PFSK-1 (cell line): ENCODE data around the gene EEF1AKMT2.

Experiments
- TAF1 ChIP-seq: IDR thresholded peaks from 2 replicates; pipeline ENCODE4 v1.6.1; 2012; ENCODE audit warnings: low read length, control low read depth, borderline replicate concordance; ENCODE audit not compliant: insufficient read depth
- TF ChIP-seq, protein P1 (sequence below), 2 experiments: IDR thresholded peaks; 2 replicates each; pipeline versions ENCODE4 v1.6.1 to v1.8.0; 2011 to 2012; ENCODE audit warnings: low read depth in 2 of 2, low read length in 2 of 2, control low read depth in 1 of 2, inconsistent platforms in 1 of 2, mild to moderate bottlenecking in 1 of 2, moderate library complexity in 1 of 2; ENCODE audit not compliant: insufficient read depth in 1 of 2

DNA sequence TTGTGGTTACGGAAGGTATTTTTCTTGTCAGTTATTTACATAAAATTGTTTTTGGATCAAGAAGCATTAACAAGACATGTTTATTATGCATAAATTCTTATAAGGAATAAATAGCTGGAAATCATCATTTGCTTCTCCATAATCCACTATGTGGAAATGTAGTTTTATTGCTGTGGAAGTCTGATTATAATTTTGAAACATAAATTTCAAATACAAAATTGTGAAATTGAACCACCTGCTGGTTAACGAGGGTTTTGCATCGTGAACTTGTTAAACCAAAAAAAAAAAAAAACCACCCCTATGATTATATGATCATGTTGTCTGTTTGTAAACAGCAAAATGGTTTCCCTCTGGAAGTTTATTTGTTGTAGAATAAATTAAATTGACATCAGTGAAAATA, 35.8 kb upstream of the EEF1AKMT2 start:
- no peak for TF ChIP-seq TAF1
- TF ChIP-seq, protein P1, sequence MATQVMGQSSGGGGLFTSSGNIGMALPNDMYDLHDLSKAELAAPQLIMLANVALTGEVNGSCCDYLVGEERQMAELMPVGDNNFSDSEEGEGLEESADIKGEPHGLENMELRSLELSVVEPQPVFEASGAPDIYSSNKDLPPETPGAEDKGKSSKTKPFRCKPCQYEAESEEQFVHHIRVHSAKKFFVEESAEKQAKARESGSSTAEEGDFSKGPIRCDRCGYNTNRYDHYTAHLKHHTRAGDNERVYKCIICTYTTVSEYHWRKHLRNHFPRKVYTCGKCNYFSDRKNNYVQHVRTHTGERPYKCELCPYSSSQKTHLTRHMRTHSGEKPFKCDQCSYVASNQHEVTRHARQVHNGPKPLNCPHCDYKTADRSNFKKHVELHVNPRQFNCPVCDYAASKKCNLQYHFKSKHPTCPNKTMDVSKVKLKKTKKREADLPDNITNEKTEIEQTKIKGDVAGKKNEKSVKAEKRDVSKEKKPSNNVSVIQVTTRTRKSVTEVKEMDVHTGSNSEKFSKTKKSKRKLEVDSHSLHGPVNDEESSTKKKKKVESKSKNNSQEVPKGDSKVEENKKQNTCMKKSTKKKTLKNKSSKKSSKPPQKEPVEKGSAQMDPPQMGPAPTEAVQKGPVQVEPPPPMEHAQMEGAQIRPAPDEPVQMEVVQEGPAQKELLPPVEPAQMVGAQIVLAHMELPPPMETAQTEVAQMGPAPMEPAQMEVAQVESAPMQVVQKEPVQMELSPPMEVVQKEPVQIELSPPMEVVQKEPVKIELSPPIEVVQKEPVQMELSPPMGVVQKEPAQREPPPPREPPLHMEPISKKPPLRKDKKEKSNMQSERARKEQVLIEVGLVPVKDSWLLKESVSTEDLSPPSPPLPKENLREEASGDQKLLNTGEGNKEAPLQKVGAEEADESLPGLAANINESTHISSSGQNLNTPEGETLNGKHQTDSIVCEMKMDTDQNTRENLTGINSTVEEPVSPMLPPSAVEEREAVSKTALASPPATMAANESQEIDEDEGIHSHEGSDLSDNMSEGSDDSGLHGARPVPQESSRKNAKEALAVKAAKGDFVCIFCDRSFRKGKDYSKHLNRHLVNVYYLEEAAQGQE (IDR thresholded peaks at IDR 0.05; ENCODE audit: insufficient read depth in 1 of 2, low read depth in 2 of 2, low read length in 2 of 2): no peak
